ENCODE data around the gene ADA. TPM values are rescaled to one million over a fixed set of nuclear protein-coding genes. Genes with fewer than 3 reads are reported as not detected.
A peak's percentile ranks its signal among the peaks of the same experiment; 100 is the strongest.
"Not testable (repeated sequence)": the region's sequence is repeated elsewhere in the genome, so short reads cannot be mapped to it uniquely, and the experiment has no call there.

ADA gene
- total RNA-seq, 1 donor from 2014 or later = 10.0 TPM

DNA sequence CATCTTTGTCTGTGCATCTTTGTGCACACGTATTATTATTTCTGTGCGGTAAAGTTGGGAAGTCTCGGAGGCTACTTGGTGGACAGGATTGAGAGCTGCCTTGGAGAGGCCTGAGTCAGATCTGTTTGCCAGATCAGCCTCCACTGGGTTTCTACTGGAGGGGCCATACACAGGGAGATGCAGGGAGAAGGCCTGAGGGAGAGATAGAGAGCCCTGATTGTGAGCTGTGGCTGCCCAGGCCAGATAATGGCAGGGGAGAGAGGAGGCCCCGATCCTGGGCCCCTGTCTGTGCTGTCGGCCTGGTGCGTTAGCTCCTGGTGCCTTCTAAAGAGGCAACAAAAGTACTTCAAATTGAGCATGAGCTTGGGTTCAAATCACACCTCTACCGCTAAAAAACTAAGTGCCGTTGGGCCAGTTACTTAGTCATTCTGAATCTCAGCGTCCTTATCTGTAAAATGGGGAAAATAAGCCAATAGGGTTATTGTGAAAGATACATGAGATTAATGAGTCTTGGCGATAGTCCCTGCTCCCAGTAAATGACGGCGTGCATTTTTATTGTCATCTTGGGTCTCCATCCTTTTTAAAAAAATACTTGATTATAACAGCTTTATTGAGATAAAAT is 27.6 kb upstream of the ADA start:
- no peak for DNase-seq (ENCODE audit: low read depth)

DNA sequence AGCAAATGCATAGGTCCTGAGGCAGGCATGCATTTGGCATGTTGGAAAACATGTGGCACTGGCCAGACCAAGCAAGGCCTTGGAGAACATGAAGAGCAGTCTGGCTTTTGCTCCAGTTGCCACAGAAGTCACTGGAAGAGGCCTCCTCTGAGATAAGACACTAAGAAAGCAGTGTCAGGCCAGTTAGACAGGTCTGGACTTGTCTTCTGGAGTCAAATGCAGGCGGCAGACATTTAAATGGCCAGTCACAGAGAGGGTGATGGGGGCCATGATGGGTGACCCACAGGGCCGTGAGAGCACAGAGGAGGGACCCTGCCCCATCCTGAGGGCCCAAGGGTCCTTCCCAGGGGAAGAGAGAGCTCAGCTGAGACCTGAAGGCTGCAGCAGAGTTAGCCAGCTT is 26.7 kb upstream of the ADA start:
- no peak for DNase-seq (ENCODE audit: low read depth)

DNA sequence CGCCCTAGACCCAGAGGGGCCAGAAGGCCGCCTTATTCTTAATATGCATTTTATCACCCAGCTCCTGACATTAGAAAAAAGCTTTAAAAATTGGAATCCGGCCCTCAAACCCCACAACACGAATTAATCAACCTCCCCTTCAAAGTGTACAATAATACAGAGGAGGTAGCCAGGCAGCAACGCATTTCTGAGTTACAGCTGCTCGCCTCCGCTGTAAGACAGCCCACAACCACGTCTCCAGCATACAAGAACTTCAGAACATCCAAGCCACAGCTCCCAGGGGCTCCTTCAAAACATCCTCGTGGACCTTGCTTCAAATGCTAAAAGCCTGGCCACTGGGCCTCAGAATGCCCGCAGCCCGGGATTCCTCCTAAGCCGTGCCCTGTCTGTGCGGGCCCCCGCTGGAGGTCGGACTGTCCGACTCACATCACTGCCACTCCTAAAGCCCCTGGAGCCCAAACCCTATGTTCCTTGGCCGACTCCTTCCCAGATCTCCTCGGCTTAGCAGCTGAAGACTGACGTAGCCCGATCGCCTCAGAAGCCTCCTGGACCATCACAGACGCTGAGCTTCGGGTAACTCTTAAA is 20.9 kb upstream of the ADA start:
- DNase-seq (ENCODE audit: low read depth) = not testable (repeated sequence)

DNA sequence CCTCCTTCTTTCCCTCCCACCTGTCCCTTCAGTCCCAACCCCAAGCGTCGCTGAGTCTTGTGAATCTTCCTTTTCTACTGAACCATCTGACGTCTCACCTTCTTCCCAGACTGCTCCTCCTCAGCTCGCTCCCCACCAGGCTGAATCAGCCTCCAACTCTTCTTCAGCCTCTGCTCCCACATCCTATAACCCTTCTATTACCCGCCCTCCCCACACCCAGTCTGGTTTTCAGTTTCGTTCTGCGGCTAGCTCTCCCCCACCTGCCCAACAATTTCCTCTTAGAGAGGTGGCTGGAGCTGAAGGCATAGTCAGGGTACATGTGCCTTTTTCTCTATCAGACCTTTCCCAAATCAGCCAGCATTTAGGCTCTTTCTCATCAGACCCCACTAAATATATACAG is 20.0 kb upstream of the ADA start:
- not testable (repeated sequence) for DNase-seq (ENCODE audit: low read depth)

DNA sequence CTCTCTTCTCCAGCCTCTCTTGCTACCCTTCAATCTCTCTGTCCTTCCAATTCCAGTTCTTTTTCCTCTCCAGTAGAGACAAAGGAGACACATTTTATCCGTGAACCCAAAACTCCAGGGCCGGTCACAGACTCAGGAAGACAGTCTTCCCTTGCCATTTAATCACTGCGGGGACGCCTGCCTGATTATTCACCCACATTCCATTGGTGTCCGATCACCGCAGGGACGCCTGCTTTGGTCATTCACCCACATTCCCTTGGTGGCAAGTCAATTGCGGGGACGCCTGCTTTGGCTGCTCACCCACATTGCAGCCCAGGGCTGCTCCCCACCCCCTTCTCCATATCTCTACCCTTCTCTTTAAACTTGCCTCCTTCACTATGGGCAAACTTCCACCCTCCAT is 19.4 kb upstream of the ADA start:
- DNase-seq (ENCODE audit: low read depth) = not testable (repeated sequence)

DNA sequence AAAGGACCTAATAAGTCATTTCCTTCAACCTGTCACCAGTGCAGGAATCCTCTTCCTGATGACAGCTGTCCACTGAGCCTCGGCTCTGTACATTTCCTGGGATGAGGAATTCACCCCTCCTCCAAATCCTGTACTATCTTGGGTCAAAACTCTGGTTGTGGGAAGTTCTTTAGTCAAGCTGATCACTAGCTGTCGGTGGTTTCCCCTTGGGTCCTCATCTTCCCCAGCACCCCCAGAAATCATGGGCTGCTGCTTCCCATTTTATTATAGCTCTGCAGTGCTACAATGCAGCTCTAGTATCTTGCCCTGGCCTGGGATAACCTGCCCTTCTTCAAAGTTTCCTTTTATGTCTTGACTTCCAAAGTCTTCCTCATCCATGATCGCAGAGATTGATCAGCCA is 14.6 kb upstream of the ADA start:
- no peak for DNase-seq (ENCODE audit: low read depth)

DNA sequence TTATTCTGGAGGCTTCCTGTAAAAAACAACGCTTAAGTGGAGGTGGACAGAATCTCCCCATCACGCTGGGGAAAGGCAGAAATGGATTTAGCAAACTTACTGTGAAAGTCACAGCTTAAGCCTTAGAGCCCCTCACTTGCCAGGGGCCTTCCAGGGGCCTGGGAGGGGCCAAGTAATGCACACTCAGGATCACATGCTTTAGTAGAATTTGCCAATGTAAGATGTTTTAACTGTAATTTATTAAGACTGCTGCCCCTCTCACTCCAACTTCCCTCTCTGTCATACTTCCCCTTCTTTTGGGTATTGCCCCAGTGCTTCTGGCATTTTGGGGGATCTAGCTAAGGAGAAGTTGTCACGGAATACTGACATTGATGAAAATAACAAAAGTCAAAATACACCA is 12.6 kb upstream of the ADA start:
- DNase-seq (ENCODE audit: low read depth) = no peak

DNA sequence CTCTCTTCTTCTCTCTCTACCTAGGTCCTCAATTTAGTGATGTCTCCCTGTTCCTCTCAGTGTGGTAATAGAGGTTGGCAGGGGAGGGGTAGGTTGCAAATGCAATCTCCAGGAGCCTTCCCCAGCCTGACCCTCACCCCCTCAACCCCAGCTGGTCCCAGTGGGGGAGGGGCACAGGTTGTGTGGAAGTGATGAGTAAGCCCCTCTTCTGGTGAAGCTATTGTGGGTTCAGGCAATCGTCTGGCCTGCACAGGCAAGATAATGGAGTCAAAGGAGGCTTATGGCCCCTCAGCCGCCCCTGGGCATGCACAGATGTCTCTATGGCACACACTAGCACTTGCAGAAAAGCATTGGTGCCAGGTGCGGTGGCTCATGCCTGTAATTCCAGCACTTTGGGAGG is 10.8 kb upstream of the ADA start:
- no peak for DNase-seq (ENCODE audit: low read depth)

DNA sequence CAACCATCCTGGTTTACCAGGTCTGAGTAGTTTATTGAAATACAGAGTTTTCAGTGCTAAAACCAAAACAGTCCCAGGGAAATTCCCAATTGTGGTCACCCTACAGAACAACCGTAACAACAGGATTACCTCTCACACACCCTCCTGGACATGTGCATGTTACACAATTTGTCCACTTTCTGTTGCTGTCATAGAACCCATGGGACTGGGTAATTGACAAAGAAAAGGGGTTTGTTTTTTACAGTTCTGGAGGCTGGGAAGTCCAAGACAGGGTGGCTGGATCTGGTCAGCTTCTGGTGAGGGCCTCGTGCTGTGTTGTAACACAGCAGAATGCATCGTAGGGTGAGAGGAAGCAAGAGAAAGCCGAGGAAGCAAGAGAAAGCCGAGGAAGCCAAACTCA is 9.1 kb upstream of the ADA start:
- no peak for DNase-seq (ENCODE audit: low read depth)

DNA sequence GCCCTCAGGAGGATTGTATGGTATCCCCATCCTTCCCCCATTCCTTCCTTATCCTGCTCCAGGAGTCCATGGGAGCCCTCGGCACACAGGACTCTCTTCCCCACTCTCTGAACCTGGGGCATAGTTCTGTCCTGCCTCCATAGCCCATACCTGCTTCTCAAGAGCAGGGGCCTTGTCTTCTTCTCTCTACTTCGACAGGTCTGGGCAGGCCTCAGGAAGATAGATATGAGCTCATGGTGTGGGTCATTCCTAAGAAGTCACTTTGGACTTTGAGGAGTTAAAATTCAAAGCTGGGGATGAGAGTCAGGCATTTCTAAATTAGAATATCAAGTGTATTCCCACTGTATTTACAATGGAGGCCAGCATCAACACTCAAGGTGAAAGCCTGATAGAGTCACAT is 8.4 kb upstream of the ADA start:
- DNase-seq (ENCODE audit: low read depth) = no peak

DNA sequence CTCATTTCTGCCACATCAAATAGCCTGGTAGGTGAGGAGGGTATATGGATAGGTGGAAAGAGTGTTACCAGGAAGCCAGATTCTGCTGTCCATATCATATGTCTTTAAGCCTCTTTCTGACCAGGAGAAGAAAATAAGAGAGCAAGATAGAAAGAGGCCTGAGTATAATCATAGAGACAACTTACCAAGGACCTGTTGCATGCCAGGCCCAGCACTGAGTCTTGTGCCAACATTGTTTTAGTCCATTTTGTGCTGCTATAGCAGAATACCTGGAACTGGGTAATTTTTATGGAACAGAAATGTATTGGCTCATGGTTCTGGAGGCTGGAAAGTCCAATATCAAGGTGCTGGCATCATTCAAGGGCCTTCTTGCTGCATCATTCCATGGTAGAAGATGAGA is 7.3 kb upstream of the ADA start:
- DNase-seq (ENCODE audit: low read depth) = no peak

DNA sequence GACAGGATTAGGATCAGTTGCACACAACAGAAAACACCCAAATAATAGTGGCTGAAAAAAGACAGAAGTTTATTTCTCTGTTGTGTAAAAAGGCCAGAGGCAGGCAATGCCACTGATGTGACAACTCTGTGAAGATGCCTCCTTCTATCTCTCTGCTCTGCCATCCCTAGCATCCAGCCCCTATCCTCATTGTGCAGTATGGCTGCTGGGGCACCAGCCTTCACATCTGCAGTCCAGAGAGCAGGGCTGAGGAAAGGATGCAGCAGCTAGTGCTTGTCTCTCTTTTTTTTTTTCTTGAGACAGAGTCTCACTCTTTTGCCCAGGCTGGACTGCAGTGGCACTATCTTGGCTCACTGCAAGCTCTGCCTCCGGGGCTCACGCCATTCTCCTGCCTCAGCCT is 6.4 kb upstream of the ADA start:
- no peak for DNase-seq (ENCODE audit: low read depth)

DNA sequence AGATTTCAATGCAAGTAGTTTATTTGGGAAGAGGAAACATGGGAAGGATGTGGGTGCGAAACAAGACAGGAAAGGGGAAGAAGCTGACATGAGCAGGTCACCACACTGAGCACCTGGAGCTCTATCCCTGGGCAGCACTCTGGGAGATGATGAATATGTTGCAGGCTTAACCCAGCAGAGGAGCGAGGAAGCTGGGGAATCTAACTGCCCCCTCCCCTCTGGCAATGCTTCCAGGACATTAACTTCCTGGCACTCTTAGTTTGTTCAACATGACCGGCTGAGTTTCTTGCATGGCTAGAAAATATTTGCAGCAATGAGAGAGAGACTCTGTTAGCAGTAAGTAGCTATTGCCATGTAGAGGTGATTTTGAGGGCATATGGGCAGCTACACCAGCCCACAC is 4.9 kb upstream of the ADA start:
- DNase-seq (ENCODE audit: low read depth) = peak; percentile 45

DNA sequence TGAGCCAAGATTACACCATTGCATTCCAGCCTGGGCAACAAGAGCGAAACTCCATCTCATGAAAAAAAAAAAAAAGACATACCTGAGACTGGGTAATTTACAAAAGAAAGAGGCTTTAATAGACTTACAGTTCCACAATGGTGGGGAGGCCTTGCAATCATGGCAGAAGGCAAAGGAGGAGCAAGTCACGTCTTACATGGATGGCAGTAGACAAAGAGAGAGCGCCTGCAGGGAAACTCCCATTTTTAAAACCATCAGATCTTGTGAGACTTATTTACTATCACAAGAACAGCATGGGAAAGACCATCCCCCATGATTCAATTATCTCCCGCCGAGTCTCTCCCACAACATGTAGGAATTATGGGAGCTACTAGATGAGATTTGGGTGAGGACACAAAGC is 2.7 kb upstream of the ADA start:
- not testable (repeated sequence) for DNase-seq (ENCODE audit: low read depth)

DNA sequence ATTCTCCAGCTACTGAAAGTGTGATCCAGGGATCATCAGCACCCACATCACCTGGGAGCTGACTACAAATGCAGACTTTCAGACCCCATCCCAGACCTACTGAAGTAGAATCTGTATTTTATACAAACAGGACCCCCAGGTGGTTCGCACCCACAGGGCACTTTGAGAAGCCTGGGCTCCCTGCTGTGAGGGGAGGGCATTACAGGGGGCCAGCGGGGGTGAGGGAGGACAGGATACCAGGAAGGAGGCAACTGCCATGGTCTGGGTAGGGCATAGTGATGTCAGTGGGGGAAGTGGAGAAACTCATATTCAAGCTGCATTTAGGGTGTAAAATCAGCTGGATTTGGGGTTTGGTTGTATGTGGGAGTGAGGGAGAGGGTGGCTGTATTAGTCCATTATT is 2.0 kb upstream of the ADA start:
- no peak for DNase-seq (ENCODE audit: low read depth)

DNA sequence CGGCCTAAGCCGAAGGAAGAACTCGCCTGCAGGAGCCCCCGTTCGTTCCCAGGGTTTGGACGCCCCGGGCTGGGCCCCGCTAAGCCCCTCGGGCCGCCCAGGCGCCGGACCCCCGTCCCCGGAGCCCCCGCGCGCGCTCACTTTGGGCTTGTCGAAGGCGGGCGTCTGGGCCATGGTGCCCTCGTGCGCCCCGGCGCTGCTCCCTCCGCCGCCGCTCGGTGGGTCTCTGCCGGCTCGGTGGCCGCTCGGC is 140 bp downstream of the ADA start:
- DNase-seq (ENCODE audit: low read depth) = no peak

DNA sequence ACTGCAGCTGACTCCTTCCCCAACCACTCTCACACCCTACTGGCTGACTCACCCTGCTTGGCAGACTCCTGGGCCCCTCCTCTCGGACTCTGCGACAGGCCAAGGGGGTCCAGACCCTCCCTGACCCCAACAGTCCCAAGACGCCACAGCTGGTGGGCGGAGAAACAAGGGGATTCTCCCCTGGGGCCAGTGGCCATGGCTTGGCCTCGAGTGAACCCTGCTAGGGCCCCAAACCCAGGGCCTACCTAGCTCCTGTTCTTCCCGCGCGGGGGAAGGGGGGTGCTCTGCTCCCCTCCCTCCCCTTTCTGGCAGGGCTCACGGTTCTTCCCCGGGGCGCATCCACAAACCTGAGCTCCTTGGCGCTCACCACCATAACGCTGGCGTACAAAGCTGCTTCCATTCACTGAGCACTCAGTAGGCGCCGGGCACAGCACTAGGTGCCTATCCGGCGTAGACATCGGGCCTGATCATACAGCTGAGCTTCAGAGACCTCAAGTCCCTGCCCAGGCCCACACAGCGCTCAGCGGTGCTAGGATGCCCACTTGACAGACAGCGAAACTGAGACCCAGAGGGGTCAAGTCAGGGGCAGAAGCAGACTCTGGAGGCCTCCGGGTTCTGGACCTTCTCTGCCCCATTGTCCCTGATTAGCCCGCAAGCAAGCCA is 597 bp downstream of the ADA start:
- no peak for DNase-seq (ENCODE audit: low read depth)

DNA sequence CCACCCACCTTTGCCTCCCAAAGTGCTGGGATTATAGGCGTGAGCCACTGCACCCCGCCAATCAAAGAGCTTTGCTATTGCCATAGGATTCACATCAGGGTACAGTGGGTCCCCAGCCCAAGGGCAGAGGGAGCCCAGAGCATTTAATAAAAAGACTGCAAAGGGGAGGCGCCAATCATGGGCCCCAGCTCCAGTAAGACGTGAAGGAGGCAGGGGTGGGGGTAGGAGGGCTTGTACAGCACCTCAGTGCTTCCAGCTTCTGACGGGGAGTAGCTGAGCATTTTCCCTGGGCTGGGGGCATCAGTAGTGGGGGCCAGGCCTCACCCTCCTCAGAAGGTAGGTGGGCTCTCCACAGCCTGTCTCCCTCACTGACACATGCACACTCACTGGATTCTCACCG is 1.5 kb downstream of the ADA start:
- DNase-seq (ENCODE audit: low read depth) = no peak

DNA sequence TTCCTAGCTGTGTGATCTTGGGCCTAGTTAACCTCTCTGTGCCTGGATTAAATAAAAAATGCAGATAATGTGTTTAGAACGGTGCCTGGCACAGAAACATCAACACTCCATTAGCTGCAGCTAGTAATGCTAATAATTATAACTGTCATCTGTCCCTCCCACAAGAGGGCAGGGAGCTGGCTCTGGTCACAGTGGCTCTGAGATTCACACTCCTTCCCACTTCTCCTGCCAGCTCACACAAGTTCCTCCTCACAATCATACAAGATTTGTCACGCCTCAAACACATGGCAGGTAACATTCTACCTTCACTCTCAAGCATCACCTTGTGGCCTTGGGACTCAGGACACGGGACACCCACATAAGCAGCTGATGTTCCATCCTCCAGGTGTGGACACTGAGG is 2.4 kb downstream of the ADA start:
- no peak for DNase-seq (ENCODE audit: low read depth)

DNA sequence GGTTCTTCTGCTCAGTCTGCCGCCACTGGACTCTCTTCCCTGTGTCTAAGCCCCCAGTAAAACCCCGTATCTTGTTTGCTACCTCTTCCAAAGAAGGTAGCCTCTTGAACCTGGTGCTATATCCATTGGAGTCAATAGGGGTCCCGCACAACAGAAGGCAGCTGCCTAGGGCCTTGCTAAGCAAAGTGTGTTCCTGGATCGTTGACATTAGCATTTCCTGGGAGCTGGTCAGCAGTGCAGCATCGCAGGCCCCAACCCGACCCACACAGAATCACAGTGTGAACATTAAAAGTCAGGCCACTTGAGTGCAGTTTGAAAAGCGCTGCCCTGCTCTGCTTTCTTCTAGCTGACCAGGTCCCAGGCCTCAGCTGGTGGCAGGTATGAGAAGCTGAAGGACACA is 2.9 kb downstream of the ADA start:
- DNase-seq (ENCODE audit: low read depth) = no peak

DNA sequence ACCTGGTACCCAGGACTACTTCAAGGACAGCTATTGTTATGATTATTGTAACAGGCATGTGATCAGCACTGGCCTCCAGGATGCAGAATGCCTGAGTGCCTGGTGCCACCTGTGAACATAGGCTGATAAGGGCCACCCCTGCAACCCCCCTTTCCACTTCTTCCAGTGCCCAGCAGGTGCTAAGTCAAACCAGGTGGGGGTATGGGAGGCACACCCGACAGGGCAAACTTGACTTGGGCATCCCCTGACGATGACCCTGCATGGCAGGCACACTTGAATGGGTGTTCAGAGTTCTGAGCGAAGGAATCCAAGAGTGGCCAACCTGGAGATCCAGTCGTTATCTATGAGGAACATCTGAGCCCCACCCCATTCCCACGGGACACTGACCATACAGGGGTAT is 3.4 kb downstream of the ADA start:
- DNase-seq (ENCODE audit: low read depth) = no peak

DNA sequence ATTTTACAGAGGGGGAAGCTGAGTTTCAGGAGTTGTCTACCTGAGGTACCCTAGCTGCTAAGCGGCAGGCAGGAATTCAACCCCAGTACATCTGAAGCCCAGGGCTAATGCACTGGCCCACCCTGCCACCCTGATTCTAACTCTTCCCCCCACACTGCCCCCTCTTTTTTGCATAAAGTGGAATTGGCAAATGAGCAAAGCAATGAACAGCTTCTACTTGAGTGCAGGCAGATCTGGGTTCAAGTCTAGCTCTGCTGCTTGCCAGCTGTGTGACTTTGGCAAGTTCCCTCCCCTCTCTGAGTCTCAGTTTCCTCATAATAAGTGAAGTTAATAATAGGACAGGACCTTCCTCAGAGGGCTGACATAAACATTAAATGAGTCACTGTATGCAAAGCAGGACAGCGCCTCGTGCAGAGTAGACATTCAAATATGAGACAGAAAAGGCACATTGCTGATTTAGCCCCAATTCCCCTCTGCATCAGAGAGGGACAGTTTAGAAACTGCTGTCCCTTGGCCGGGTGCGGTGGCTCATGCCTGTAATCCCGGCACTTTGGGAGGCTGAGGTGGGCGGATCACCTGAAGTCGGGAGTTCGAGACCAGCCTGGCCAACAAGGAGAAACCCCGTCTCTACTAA is 4.7 kb downstream of the ADA start:
- DNase-seq (ENCODE audit: low read depth) = peak; percentile 42

DNA sequence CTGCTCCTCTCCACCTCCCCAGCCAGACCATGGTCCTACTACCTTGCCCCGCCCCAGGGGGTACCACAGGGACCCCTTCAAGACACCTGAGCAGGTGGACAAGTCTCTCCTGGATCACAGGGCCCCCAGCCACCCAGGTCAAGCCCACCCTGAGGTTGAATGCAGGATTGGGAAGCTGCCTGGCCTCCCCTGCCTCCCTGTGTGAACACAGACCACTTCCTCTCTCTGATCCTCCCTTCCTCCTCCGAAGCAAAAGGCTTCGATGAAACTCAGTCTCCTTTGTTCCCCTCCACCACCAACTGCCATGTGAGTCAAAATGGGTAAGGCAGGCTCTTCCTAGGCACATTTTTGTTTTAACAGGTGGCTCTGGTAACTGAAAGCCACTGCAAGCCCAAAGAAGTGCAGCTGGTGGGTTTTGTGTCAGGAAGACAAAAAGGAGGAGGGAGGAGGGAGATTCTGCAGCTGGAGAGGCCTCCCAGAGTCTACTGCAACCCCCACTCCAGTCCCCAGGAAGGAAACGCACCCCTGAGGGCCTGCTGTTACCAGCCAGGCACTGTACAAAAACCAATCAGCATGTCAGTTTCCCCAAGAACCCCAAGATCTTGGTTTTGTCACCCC is 5.4 kb downstream of the ADA start:
- no peak for DNase-seq (ENCODE audit: low read depth)
